GM12873 (cell line): ENCODE results near the gene PHC3.

Experiments used
- TF ChIP-seq, protein P1 (sequence below): IDR thresholded peaks from 2 replicates; pipeline ENCODE4 v1.5.1; 2012; ENCODE audit warnings: low read depth, mild to moderate bottlenecking, moderate library complexity, low read length, control low read depth; ENCODE audit not compliant: insufficient read depth; ENCODE audit errors: missing control alignments

PHC3 gene

GRCh38 chr3:170047133-170047404 lies 134.5 kb downstream of the PHC3 start:
- TF ChIP-seq, protein P1, sequence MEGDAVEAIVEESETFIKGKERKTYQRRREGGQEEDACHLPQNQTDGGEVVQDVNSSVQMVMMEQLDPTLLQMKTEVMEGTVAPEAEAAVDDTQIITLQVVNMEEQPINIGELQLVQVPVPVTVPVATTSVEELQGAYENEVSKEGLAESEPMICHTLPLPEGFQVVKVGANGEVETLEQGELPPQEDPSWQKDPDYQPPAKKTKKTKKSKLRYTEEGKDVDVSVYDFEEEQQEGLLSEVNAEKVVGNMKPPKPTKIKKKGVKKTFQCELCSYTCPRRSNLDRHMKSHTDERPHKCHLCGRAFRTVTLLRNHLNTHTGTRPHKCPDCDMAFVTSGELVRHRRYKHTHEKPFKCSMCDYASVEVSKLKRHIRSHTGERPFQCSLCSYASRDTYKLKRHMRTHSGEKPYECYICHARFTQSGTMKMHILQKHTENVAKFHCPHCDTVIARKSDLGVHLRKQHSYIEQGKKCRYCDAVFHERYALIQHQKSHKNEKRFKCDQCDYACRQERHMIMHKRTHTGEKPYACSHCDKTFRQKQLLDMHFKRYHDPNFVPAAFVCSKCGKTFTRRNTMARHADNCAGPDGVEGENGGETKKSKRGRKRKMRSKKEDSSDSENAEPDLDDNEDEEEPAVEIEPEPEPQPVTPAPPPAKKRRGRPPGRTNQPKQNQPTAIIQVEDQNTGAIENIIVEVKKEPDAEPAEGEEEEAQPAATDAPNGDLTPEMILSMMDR = no peak

DNA sequence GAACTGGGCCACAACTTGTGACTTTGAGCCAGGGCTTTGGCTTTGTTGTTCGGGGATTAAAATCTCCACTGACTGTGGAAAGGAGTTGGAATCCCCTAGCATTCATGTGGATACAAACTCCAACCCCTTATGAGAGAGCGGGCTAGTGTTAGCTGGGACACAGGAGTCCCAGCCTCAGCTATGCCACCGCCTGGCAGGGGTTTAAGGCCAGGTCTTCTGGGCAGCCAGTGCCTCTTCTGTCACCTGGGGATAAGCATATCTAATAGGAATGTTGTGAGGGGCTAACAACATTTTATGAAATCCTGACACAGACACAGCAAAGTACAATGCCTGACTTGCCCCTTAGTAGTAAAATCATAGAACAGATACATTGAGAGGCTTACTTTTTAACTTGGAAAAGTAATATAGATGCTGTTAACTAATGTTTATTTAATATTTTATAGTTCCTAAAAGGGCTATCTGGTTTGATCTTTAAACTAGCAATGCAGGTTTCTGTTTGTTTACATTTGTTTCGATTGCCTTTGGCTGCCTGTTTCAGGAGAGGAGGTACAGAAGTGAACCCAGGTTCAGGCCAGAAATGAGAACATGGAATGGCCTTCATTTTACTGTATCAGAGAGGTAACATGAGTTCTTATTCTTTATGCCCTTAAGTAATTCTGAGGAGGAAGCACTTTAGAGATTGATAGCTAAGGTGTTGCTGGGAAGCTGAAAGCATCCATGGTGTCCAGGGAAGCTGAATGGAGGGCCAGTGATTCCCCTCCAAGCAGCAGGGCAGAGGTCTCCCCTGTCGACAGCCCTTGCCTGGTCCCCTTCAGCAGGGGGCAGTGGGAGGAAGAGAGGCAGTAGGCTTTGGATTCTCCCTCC lies 135.0 kb downstream of the PHC3 start:
- TF ChIP-seq, protein P1 = no peak

DNA sequence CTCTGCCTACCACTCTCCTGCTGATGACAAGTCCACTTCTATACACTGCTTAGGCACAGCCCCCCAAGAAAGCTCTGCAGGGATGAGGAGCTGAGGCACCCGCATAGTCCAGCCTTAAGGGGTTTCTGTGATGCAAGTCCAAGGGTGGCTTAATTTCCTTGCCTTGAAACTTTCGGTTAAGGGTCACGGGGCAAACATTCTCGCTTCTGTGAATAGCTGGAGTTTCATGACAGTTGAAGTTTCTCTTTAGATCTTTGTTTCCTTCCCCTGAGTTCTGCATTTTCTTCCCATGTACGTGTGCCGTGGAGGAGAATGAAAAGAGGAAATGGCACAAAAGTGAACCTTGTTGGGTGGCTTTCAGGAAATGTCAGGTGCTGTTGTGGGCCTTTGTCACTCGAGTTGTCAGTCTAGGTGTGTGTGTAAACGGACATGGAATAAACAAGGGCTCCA lies 136.7 kb downstream of the PHC3 start:
- TF ChIP-seq, protein P1 = no peak

DNA sequence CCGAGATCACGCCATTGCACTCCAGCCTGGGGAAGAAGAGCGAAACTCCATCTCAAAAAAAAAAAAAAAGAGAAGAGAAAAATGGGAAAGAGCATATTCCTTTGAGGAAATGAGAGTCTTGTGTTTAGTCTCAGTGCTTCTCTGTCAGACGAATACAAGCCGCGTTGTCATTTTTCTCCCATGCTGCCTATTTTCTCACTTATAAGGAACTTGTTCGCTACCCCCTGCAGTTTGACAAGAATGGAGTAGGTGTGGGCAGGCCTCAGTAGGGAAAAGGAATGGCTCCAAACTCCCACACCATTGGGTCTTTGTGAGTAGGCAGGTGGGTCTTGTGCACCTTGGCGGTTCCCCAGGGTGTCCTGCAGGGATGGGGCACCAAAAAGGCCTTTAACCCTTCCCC lies 137.3 kb downstream of the PHC3 start:
- TF ChIP-seq, protein P1 = no peak

- TF ChIP-seq, protein P1 = no peak
Measured at GRCh38 chr3:170043506-170043905, 138.0 kb downstream of the PHC3 start.

- TF ChIP-seq, protein P1 = no peak
Measured at GRCh38 chr3:170040418-170040817, 141.1 kb downstream of the PHC3 start.

DNA sequence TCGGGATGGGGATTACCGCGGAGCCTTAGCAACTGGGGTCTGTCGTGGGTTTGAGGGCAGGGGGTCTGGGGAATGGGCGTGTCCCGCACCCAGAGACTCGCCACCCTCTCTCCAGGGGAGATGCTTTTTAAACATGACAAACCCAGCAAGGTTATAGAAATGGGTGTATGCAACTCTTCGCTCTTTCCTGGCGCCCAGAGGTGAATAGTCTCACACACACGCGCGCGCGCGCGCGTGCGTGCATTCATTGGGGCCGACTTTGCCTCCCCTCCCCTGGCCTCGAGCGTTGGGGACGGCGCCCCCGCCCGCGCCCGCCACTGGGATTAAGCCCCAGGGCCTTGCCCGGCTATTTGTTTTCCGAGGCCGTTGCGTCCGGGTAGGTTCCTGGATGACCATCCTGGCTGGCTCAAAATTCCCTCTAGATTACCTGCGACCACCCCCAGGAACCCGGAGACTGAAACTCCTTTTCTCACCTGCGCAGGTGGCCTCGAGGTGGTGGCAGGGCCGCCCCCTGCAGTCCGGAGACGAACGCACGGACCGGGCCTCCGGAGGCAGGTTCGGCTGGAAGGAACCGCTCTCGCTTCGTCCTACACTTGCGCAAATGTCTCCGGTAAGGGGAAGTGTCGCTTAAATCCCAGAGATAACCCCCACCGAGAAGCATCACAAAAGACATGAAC lies 143.0 kb downstream of the PHC3 start:
- TF ChIP-seq, protein P1 = peak; percentile 46
